Stimulated activated naive CD8-positive, alpha-beta T cell treated with anti-CD3 and anti-CD28 coated beads, Interleukin-15, Interleukin-2, amounts not matched to agents 100 U/mL and 50 U/mL, for 24 hours (primary cell): ENCODE data around the gene SLC41A2.
A peak's percentile ranks its signal among the peaks of the same experiment; 100 is the strongest.
"Not testable (repeated sequence)": the region's sequence is repeated elsewhere in the genome, so short reads cannot be mapped to it uniquely, and the experiment has no call there.

Experiments used
- ATAC-seq: fragments of 150-1000 bp; cut with Tn5 transposase; one replicate; pipeline ENCODE4 v1.10.0; 2021
- DNase-seq: peaks from one replicate; pipeline ENCODE4 v3.0.0; 2021

Gene SLC41A2, protein sequence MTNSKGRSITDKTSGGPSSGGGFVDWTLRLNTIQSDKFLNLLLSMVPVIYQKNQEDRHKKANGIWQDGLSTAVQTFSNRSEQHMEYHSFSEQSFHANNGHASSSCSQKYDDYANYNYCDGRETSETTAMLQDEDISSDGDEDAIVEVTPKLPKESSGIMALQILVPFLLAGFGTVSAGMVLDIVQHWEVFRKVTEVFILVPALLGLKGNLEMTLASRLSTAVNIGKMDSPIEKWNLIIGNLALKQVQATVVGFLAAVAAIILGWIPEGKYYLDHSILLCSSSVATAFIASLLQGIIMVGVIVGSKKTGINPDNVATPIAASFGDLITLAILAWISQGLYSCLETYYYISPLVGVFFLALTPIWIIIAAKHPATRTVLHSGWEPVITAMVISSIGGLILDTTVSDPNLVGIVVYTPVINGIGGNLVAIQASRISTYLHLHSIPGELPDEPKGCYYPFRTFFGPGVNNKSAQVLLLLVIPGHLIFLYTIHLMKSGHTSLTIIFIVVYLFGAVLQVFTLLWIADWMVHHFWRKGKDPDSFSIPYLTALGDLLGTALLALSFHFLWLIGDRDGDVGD

DNA sequence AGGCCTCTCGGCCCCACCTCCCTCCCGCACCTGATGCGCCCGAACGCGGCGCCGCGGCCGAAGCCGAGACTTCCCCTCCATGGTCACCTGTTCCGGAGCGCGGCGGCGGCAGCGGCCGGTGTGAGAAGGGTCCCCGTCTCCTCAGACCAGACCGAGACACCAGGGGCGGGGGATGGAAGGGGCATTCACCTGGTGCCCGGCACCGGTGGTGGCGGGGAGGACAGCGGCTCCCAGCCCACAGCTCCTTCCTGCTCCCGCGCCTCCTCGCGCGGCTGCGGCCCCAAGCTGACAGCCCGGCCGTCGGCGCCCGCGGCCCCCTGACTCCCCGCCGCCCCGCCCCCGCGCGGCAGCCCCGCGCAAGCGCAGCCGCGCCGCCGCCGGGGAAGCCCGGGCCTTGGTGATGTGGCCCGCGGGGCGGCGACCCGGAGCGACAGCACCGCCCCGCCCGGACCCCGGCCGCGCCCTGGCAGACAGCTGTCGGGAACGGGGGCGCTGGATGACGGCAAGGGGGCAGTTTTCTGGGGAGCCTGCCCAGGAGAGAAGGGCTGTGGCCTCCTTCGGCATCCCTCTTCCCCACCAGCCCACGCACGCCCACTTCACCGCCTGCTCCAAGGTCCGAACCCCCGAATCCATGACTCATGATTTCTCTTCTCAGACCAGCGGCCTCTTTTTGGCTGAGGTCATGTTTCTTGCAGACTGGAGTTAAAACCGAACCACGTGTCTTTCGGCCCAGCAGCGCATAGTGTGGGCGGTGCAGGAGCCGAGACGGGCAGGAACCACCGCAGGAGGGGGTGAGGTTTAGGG, at the start of gene SLC41A2:
Gene SLC41A2, minus strand, starts transcription at position 290 of the 804 bp plus-strand sequence. CDS start 29,763 bp downstream, outside the sequence.
- ATAC-seq (peak; percentile 85), DNase-seq (peak; percentile 83)

DNA sequence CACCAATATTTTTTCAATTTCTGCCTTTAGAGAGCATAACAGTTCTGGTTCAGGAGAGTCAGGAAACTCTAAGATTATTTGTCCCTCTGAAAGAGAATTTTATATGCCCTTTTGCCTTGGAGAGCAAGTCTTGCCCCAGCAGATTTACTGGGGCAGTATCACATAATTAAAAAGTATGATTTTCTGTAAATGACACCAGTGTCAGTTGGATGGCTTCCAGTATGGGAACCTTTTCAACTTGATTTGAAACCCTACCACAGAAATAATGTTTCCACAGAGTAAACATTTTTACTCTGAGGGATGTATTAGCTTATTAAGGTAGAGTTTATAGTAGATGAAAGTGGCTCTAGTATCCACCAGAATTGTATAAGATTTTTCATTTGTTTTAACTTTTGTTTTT, 43.4 kb upstream of the SLC41A2 start:
- ATAC-seq (no peak), DNase-seq (no peak)

DNA sequence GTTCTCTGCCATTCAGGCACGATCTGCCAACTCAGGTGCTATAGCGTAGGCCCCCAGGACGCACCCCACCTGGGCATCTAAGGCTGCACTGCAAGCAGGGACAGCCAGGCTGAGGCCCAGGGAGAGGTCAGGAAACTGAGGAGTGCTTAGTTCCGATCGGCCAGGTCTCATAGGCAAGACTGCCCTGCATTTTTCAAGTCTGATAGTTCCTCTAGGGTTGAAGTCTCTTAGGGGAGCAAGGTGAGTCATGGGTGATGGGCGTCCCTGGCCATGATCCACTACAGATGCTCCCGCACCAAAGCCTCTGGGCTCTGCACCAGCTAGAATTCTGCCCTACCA, 41.2 kb upstream of the SLC41A2 start:
- ATAC-seq (no peak), DNase-seq (no peak)

DNA sequence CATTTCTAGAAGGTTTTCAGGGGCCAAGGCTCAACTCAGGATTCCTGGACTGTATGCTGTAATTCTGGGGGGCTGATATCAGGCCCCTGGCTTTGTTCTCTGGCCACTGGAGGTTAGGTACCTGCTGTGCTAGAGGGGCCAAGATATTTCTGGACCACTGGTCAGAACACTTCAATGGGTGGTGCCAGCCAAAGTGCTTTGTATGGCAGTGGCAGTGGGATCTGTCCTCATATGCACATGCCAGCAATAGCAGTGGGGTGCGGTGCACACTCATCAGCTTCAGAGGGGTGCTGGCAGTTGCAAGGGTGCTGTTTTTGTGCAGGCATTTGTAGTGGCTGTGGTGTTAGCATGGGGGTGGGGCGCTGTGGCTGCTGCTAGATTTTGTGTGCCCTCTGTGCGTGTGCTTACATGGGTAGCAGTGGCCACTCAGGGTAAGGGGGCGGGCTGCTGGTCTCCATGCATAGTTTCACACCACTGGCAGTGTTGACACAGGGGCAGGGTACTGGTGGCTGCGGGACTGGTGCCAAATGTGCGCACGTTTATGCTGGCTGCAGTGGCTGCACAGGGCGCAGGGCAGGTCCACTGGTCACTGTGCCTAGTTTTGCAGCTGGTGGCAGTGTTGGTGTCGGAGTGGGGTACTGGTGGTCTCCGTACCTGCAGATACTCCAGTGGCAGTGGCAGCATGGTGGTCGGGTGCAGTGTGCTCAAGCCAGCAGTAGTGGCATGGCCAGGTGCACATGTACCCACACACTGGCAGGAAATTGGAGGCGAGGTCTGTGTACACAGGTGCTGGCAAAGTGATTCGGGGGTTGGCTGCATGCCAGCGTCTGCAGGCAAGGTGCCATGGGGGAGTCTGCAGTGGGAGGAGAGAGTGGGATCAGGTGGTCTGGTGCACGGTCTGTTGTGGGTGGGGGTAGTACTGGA, 40.6 kb upstream of the SLC41A2 start:
- DNase-seq (no peak), ATAC-seq (no peak)

DNA sequence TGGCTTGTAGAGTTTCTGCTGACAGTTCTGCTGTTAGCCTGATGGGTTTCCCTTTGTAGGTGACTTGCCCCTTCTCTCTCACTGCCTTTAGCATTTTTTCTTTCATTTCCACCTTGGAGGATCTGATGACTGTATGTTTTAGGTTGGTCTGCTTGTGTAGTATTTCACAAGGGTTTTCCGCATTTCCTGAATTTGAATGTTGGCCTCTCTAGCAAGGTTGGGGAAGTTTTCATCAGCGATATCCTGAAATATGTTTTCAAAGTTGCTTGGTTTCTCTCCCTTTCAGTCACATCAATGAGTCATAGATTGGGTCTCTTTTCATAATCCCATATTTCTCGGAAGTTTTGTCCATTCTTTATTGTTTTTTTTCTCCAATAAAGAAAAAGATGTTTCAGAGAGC, 39.5 kb upstream of the SLC41A2 start:
- no peak for ATAC-seq
- DNase-seq: no peak

DNA sequence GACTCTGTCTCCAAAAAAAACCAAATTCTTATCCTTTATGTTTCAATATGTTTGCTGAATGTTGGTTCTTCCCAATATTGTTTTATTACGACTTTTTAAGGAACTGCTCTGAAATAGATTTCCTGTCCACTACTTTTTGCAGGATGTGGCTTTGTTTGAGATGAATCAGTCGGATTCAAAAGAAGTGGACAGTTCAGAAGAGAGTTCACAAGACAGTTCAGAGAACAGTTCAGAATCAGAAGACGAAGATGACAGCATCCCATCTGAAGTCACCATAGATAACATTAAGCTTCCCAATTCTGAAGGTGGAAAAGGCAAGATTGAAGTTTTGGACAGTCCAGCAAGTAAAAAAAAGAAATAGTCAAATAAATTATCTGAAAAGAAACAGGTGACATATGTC, 36.2 kb upstream of the SLC41A2 start:
- DNase-seq (no peak), ATAC-seq (no peak)

DNA sequence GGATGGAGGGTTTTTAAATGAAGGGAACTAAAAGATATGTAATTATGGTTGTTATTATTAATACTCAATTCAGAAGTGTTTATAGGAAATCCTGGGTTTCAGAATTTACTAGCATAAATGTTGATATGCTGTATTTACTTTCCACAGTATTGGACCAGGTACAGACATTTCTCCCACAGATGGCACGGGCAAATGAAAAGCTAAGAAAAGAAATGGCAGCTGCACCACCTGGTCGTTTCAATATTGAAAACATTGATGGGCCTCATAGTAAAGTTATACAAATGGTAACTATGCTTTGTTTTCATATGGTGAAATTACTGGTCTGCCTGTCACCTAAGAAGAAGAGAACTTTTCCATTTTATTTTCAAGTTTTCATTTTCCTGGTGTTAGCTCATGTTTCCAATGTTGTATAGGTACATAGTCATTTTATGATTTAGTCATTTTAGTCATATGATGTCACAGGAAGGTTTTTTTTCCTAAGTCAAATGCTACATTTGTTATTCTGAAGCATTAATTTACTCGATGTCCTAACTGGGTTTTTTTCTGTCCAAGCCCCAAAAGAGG, 33.6 kb upstream of the SLC41A2 start:
- no peak for DNase-seq

DNA sequence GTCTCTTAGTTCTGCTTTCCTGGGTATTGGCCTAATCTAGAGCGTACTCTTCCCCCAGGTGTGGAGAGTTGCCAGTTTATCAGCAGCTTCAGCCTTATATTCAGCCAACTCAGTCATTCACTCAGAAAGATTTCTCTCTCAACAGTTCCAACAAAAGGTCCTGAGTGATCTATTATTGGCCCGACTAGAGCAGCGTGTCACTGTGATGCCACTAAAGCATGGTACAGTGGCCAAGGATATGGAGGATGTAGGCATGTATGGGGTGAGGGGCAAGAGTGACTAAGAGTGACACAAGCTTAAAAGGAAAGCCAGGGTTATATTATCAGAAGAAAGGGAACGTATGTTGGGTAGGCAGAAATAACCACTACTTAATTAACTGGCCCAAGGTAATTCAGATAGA, 32.9 kb upstream of the SLC41A2 start:
- DNase-seq (no peak), ATAC-seq (no peak)

More for the DNA sequence above, 33.6 kb upstream of the SLC41A2 start:
- no peak for ATAC-seq

DNA sequence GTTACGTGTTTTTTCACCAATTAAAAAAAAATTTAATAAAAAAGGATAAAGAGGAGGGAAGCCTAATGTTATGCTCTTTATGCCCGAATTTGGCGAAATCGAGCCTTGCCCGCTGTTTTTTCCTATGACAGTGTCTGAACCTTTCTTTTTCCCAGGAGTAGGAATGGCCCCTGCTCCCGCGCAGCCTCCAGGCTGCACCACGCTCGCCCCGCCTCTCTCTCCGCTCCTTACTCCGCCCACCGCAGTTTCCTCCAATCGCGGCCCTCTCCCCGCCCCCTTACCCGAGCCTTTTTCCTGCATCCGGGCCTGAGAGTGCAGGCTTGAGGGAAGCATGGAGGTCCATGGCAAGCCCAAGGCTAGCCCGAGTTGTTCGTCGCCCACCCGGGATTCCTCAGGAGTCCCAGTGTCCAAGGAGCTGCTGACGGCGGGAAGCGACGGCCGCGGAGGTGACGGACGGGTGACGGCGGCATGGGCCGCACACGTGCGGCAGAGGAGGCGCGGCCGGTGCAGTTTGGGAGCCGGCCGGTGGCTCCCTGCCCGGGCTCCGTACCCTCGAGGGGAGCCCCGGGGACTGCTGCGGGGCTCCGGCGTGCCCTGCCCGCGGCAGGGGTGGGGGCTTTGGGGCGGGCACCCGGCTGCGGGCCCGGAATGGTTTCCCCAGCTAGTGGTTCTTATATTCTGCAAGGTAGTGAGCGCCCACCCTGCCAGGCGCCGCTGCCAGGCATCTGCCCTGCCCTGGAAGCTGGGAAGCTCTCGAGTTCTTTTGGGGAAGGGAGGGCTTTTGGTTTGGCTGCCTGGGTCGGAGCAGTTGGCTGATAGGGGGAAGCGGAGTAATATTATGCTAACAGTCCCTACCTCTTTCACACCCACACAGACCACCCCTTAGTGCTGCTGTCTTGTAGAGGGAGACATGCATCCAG, 28.2 kb upstream of the SLC41A2 start, which contains the start of gene NOPCHAP1:
Gene NOPCHAP1, plus strand, starts transcription at position 295 of the 920 bp plus-strand sequence. Its CDS starts 37 bp downstream, at position 332.
- ATAC-seq: peak; percentile 99
- DNase-seq: peak; percentile 92

DNA sequence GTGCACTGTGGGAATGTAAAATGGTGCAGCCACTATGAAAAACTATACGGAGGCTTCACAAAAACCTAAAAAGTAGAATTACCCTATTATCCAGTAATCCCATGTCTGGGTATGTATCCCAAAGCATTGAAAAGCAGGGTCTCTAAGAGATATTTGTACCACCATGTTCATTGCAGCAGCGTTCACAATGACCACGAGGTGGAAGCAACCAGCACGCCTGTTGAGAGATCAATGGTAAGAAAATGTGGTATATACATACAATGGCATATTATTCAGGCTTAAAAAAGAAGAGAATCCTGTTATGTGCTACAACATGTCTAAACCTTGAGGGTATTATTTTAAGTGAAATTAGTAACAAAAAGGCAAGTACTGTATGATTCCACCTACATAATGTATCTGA, 27.1 kb upstream of the SLC41A2 start:
- no peak for DNase-seq
- no peak for ATAC-seq

DNA sequence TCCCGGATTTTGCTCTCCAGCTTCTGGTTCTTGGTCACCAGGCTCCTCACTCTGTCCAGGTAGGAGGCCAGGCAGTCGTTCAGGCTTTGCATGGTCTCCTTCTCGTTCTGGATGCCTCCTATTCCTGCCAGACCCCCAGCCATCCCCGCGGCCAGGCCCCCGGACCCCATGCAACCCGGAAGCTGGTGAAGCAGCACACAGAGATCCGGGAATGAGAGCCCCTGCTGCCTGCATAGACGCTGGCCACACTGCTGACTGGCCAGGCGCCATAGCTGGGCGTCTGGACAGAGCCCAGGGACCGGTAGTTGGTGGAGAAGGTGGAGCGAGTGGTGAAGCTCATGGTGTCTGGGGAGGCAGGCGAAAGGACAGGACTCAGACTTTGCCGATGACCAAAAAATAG, 19.6 kb upstream of the SLC41A2 start:
- not testable (repeated sequence) for ATAC-seq, DNase-seq

DNA sequence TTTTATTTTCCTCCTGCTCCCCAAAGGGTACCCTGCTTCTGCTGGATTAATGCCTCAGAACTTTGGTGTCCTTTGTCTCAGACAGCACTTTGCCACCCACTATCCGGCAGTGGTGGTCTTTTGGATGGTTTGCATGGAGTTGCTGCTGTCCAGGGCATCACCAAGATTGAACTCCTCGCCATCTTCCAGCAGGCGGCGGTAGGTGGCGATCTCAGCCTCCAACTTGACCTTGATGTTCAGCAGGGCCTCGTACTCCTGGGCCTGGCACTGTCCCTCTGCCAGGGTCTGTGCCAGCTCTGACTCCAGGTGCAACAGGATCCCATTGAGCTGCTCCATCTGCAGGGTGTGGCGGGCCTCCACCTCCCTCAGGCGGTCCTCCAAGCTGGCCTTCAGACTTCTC, 18.6 kb upstream of the SLC41A2 start:
- DNase-seq (no peak), ATAC-seq (no peak)

DNA sequence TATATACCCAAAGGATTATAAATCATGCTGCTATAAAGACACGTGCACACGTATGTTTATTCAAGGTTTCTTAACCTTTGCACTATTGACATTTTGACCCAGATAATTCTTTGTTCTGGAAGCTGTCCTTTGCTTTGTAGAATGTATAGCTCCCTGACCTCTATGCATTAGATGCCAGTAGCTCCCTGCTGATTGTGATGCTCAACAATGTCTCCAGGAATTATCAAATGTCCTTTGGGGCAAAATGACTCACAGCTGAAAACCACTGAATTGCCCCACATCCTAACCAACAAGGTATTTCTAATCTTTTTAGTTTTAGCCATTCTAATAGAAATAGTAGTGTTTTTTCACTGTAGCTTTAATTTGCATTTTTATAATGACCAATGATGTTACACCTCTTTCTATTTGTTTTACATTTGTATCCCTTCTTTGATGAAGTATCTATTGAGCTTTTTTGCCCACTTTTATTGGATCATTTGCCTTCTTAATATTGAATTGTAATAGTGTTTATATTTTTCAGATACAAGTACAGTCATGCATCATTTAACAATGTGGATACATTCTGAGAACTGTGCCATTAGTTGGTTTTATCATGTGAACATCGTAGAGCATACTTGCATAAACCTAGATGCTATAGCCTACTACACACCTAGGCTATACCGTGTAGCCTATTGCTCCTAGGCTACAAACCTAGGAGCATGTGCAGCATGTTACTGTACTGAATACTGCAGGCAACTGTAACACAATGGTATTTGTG, 17.7 kb upstream of the SLC41A2 start:
- ATAC-seq (no peak), DNase-seq (no peak)

DNA sequence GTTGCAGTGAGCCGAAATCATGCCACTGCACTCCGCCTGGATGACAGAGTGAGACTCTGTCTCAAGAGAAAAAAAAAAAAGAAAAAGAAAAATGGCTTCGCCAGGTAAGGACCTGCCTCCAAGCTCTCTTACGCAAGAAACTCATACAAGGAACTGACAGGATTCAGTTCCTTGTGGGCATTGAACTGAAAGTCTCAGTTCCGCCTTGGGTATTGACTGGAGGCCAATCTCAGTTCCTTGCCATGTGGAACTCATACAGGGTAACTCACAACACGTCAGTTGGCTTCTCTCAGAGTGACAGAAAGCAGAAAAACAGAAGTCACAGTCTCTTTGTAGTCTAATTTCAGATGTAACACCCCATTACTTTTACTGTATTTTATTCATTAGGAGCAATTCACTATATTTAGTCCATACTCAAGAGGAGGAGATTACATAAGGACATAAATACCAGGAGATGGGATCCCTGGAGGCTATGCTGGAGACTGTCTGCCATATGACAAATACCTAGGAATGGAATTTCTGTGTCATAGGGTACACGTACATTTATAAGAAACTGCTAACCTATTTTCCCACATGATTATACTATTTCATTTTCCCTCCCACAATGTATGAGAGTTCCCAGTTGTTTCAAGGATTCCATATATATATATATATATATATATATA, 16.7 kb upstream of the SLC41A2 start:
- ATAC-seq: peak; percentile 43
- DNase-seq: no peak

DNA sequence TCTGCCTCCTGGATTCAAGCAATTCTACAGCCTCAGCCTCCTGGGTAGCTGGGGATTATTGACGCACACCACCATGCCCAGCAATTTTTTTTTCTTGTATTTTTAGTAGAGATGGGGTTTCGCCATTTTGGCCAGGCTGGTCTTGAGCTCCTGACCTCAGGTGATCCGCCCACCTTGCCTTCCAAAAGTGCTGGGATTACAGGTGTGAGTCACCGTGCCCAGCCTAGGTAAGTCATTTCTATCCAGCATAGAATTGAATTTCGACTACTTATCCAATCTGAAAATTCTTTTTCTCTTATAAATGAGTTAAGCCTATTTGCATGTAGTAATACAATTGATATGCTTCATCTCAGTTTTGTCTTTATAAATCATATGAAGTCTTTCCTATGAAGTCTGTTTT, 15.2 kb upstream of the SLC41A2 start:
- ATAC-seq (no peak), DNase-seq (no peak)

DNA sequence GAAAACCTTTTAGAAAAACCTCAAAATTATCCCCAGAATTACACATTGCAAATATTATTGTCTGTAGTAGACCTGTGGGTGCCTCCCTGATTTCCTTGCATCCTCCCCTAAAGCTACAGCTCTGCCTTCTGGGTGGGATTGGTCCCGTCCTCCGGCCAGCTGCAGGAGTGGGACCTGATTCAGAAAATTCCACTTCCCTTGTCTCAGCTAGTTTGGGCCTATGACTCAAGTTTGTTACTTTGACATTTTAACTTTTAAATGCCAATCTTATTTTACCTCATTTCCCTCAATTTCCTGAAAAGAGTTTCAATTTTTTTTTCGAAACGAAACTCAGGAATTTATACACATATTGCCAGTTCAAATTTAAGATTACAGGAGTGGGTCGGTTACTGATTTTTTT, 13.2 kb upstream of the SLC41A2 start:
- no peak for DNase-seq
- ATAC-seq: no peak

DNA sequence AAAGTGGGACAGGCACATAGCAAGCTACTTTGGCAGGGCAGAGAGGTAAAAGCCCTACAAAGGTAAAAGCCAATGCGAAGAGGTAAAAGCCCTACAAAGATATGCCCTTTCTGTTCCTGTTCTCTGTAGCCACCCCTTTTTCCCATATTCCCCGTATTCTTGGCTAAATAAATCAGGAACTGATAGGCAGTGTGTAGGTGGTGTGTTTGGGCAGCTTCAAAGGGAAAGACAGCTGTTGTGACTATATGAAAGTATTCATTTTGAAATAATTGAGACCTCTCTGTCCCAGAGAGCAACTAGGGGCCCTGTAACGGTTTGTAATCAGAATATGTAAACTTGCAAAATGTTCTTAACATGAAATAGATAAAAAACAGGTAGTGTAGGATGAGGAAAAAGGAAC, 11.3 kb upstream of the SLC41A2 start:
- ATAC-seq (no peak), DNase-seq (no peak)

DNA sequence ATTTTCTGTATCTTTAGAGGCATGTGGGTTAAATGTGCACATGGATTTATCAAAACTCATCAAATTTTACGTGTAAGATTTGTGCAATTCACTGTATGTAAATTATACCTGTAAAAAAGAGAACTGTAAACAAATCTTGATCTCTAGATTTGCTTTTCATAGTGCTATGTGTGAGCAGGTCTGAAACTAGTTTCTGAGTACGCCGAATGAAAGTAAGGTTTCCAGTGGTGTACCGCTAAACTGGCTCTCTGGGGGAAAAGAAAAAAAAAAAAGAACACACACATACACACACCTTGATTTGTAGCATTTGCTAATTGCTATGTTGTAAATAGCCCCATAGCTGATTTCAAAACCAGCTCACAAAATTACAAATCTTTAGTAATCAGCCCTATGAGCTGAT, 8.6 kb upstream of the SLC41A2 start:
- DNase-seq: no peak
- no peak for ATAC-seq

DNA sequence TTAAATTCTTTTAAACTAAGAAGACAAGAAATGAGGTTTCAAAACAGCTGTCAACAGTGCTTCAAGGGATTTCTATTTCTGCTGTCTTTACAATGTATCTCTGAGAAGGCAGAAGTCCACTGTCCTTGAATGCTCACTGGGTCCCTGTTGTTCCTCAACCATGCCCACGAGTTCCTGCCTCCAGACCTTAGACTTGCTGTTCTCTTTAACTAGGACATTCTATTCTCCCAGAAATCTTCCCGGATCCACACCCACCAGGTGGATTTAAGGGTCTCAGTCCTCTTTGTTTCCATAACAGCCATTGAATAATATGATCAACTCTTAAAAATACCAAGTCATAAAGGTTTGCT, 6.7 kb upstream of the SLC41A2 start:
- no peak for ATAC-seq
- no peak for DNase-seq
